ENCODE results near the gene C1QTNF8. TPM values are rescaled to one million over a fixed set of nuclear protein-coding genes. Genes with fewer than 3 reads are reported as not detected.

Gene C1QTNF8
- polyA plus RNA-seq, 1 donor (not counting 4 experiments of a cell fraction or from before 2014, with no cell fraction given), result not detected

- no peak overlapping the region for H3K4me2 ChIP-seq (ENCODE audit: control insufficient read depth, extremely low read depth, insufficient read depth, low read depth, low read length)
- H3K9ac ChIP-seq (ENCODE audit: control insufficient read depth, extremely low read depth, insufficient read depth, low read length), result no peak overlapping the region
Measured at GRCh38 chr16:1044460-1045309, 51.4 kb downstream of the C1QTNF8 start.

DNA sequence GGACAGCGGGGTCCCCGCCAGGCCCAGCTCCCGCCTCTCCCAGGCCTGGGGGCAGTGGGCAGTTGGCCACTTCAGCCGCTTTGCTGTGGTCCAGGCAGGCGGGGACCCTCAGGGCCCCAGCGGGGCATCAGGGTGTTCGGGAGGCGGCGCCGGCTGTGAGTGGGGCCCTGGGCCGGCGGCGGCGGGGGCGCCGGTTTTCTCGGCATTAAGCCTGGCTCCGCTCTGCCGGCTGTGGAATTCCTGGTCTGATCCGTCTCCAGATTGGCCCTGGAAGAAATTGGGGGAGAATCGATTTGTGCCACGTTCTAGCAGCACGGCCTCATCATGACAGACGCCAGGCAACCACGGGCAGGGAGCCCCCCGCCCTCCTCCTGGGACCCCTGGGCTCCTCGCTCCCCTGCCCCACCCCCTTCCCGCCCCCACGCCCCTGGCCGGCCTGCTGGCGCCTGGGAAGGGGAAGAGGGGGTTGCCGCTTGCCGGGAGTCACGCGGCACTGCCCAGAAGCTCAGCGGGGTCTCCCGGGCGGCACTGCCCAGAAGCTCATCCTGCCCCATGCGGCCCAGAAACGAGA is 52.1 kb downstream of the C1QTNF8 start:
- no peak overlapping the region for H3K4me2 ChIP-seq (ENCODE audit: control insufficient read depth, extremely low read depth, insufficient read depth, low read depth, low read length)
- no peak overlapping the region for H3K9ac ChIP-seq (ENCODE audit: control insufficient read depth, extremely low read depth, insufficient read depth, low read length)
- dilution Hi-C loops (cut with MboI; ENCODE audit: extremely low pct_ligation_motif_present, low sequenced_read_pairs), result no loop called here

More at GRCh38 chr16:1044460-1045309, 51.4 kb downstream of the C1QTNF8 start:
- Histone ChIP-seq H3K27me3 (ENCODE audit: control insufficient read depth, extremely low read depth, insufficient read depth, low read length) (peaks cover 17% of the 10 kb centered on the region), H3K9me1 (ENCODE audit: control insufficient read depth, extremely low read depth, insufficient read depth, low read length) (no peaks in the 10 kb centered on the region), H3K36me3 (ENCODE audit: control insufficient read depth in 2 of 2, extremely low read depth in 1 of 2, insufficient read depth in 2 of 2, low read length in 2 of 2) (no peaks in the 10 kb centered on the region), H3K4me1 (ENCODE audit: control insufficient read depth, extremely low read depth, insufficient read depth, low read length) (no peaks in the 10 kb centered on the region), H3K79me2 (ENCODE audit: control insufficient read depth, insufficient read depth, low read length) (no peaks in the 10 kb centered on the region), H3K27ac (ENCODE audit: control insufficient read depth, insufficient read depth, low read length) (no peak overlapping the region), H4K20me1 (ENCODE audit: control insufficient read depth, extremely low read depth, insufficient read depth, low read length) (no peaks in the 10 kb centered on the region), H2AFZ (ENCODE audit: control insufficient read depth, low read length) (no peak overlapping the region), H3K4me3 (ENCODE audit: control insufficient read depth in 2 of 3, extremely low read depth in 1 of 3, insufficient read depth in 2 of 3, low read depth in 1 of 3, low read length in 3 of 3) (no peak overlapping the region), H3K9me3 (ENCODE audit: control insufficient read depth, low read depth, low read length) (no peaks in the 10 kb centered on the region)
- no peak for TF ChIP-seq EZH2 (IDR thresholded peaks at IDR 0.05; ENCODE audit: low read length)
- TF ChIP-seq, protein P1, sequence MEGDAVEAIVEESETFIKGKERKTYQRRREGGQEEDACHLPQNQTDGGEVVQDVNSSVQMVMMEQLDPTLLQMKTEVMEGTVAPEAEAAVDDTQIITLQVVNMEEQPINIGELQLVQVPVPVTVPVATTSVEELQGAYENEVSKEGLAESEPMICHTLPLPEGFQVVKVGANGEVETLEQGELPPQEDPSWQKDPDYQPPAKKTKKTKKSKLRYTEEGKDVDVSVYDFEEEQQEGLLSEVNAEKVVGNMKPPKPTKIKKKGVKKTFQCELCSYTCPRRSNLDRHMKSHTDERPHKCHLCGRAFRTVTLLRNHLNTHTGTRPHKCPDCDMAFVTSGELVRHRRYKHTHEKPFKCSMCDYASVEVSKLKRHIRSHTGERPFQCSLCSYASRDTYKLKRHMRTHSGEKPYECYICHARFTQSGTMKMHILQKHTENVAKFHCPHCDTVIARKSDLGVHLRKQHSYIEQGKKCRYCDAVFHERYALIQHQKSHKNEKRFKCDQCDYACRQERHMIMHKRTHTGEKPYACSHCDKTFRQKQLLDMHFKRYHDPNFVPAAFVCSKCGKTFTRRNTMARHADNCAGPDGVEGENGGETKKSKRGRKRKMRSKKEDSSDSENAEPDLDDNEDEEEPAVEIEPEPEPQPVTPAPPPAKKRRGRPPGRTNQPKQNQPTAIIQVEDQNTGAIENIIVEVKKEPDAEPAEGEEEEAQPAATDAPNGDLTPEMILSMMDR (optimal IDR thresholded peaks at IDR 0.05 in 1 of 3, IDR thresholded peaks at IDR 0.05 in 1 of 3, conservative IDR thresholded peaks at IDR 0.05 in 1 of 3; ENCODE audit: extremely low read depth in 1 of 3, insufficient read depth in 2 of 3, low read length in 3 of 3), result no peak
- DNase-seq (ENCODE audit: low read depth, low spot score), result no peak
- FAIRE-seq, result no peak
- dilution Hi-C loops (cut with MboI; ENCODE audit: extremely low pct_ligation_motif_present, low sequenced_read_pairs), result no loop called here

More for the DNA sequence above, 52.1 kb downstream of the C1QTNF8 start:
- Histone ChIP-seq H3K36me3 (ENCODE audit: control insufficient read depth in 2 of 2, extremely low read depth in 1 of 2, insufficient read depth in 2 of 2, low read length in 2 of 2) (no peaks in the 10 kb centered on the region), H3K4me3 (ENCODE audit: control insufficient read depth in 2 of 3, extremely low read depth in 1 of 3, insufficient read depth in 2 of 3, low read depth in 1 of 3, low read length in 3 of 3) (no peak overlapping the region), H3K9me3 (ENCODE audit: control insufficient read depth, low read depth, low read length) (no peaks in the 10 kb centered on the region), H3K79me2 (ENCODE audit: control insufficient read depth, insufficient read depth, low read length) (no peaks in the 10 kb centered on the region), H2AFZ (ENCODE audit: control insufficient read depth, low read length) (no peak overlapping the region), H4K20me1 (ENCODE audit: control insufficient read depth, extremely low read depth, insufficient read depth, low read length) (no peaks in the 10 kb centered on the region), H3K4me1 (ENCODE audit: control insufficient read depth, extremely low read depth, insufficient read depth, low read length) (no peaks in the 10 kb centered on the region), H3K27ac (ENCODE audit: control insufficient read depth, insufficient read depth, low read length) (no peak overlapping the region), H3K27me3 (ENCODE audit: control insufficient read depth, extremely low read depth, insufficient read depth, low read length) (peaks cover 20% of the 10 kb centered on the region), H3K9me1 (ENCODE audit: control insufficient read depth, extremely low read depth, insufficient read depth, low read length) (no peaks in the 10 kb centered on the region)
- DNase-seq (ENCODE audit: low read depth, low spot score) (no peak), FAIRE-seq (no peak)
- TF ChIP-seq, protein P1 (optimal IDR thresholded peaks at IDR 0.05 in 1 of 3, IDR thresholded peaks at IDR 0.05 in 1 of 3, conservative IDR thresholded peaks at IDR 0.05 in 1 of 3; ENCODE audit: extremely low read depth in 1 of 3, insufficient read depth in 2 of 3, low read length in 3 of 3), result no peak
- no peak for TF ChIP-seq EZH2 (IDR thresholded peaks at IDR 0.05; ENCODE audit: low read length)
